Suprapubic skin (tissue), 4 donors: Measurements from ENCODE around the gene LMCD1. TPM values are rescaled to one million over a fixed set of nuclear protein-coding genes. Genes with fewer than 3 reads are reported as not detected.

Experiments used
- DNase-seq, 2 donors: peaks; one replicate each; pipeline ENCODE4 v3.0.0-alpha.2; 2019; ENCODE audit warnings: low spot score in 2 of 2
- H3K27ac ChIP-seq: fragments of 200-600 bp; sonication (generic); one replicate; pipeline ENCODE4 v1.5.1; 2019
- H3K27me3 ChIP-seq: fragments of 200-600 bp; sonication (generic); one replicate; pipeline ENCODE4 v1.5.1; 2019
- H3K36me3 ChIP-seq: fragments of 200-600 bp; sonication (generic); one replicate; pipeline ENCODE4 v1.5.1; 2019
- H3K4me1 ChIP-seq: fragments of 200-600 bp; sonication (generic); one replicate; pipeline ENCODE4 v1.5.1; 2019
- H3K4me3 ChIP-seq: fragments of 200-600 bp; sonication (generic); one replicate; pipeline ENCODE4 v1.5.1; 2019; ENCODE audit warnings: mild to moderate bottlenecking
- H3K9me3 ChIP-seq: fragments of 200-600 bp; sonication (generic); one replicate; pipeline ENCODE4 v1.5.1; 2019
- CTCF ChIP-seq, 2 donors: fragments of 200-600 bp in 1 of 2; fragments of 450-650 bp in 1 of 2; sonication (generic) in 1 of 2; IDR thresholded peaks; one replicate each; pipeline ENCODE4 v1.5.1; 2016 to 2019; ENCODE audit warnings: antibody characterized with exemption in 2 of 2, mild to moderate bottlenecking in 1 of 2, moderate library complexity in 1 of 2
- EP300 ChIP-seq: sonication (generic); formaldehyde crosslinking; IDR thresholded peaks from one replicate; pipeline ENCODE4 v1.6.1; 2017; ENCODE audit warnings: antibody characterized with exemption
- POLR2A ChIP-seq, 2 donors: fragments of 450-650 bp; IDR thresholded peaks; one replicate each; pipeline ENCODE4 v1.6.1; 2017; ENCODE audit warnings: antibody characterized with exemption in 2 of 2, mild to moderate bottlenecking in 2 of 2, moderate library complexity in 2 of 2
- POLR2AphosphoS5 ChIP-seq, 3 donors: sonication (generic); formaldehyde crosslinking; IDR thresholded peaks; one replicate each; pipeline ENCODE4 v1.6.1; 2017; ENCODE audit warnings: antibody characterized with exemption in 3 of 3
- WGBS: methylation state at CpG from one replicate; pipeline ENCODE4 v1.1.5; 2018; 5-methylcytosine and 5-hydroxymethylcytosine counted together
- total RNA-seq, 4 donors: library from RNA; depleted of rRNA; stranded (reverse); fragments of >200 nt; gene quantifications; one replicate each; pipeline ENCODE4 v1.1.0, GENCODE V29; 2016

The LMCD1 gene
- total RNA-seq, 4 donors from 2014 or later, result 33.4 to 49.3 (median 36.8) TPM

DNA sequence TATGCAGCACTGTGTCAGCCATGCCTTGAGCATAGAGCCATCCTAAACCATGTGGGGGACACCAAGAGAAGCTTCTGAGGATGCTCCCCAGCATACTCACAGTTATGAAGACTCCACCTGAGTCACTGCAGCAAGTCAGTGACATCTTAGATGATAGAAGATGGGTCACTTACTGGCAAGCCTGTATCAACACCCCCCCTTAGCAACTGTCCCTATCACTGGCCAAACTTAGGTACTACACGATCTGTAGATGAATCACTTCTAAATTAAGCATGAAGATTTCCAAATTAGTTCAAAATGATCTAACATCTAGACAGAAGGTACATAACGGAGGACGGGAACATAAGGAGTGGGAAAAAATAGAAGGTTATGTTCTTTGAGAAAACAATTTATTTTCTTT is 13.2 kb upstream of the LMCD1 start:
- Histone ChIP-seq H3K4me1 (peaks cover 26% of the 10 kb centered on the region), H3K27ac (no peak overlapping the region), H3K27me3 (no peaks in the 10 kb centered on the region), H3K4me3 (no peak overlapping the region), H3K9me3 (no peaks in the 10 kb centered on the region), H3K36me3 (no peaks in the 10 kb centered on the region)
- TF ChIP-seq POLR2A (IDR thresholded peaks at IDR 0.05) (no peak), POLR2AphosphoS5 (IDR thresholded peaks at IDR 0.05) (no peak), EP300 (peak; percentile 64), CTCF (IDR thresholded peaks at IDR 0.05) (no peak)
- 90% methylated on average over 3 of the region's 3 CpGs for WGBS
- no peak for DNase-seq

DNA sequence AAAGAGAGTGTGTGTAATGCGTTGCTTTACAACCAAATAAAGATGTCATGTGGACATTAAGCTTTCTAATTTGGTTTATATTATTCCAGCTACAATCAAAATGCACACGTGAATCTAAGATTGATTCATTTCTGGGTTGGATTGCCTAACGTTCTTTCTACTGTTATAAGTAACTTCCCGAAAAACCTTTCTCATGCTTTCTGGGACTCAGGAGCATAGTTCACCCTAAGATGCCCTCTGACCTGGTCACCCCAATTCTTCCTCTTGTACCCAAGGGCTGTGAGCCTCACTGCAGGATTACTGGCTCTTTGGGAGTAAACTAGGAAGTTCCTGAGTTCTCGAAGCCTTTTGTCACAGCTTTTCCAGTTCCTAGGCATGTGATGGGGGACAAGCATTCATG is 12.7 kb upstream of the LMCD1 start:
- DNase-seq, result no peak
- no peaks in the 10 kb centered on the region for H3K27me3 ChIP-seq
- H3K27ac ChIP-seq, result peak overlapping the region; percentile 27
- no peaks in the 10 kb centered on the region for H3K36me3 ChIP-seq
- H3K9me3 ChIP-seq, result no peaks in the 10 kb centered on the region
- WGBS, result 74% methylated on average over 5 of the region's 5 CpGs
- no peak overlapping the region for H3K4me3 ChIP-seq
- peaks cover 23% of the 10 kb centered on the region for H3K4me1 ChIP-seq
- TF ChIP-seq POLR2AphosphoS5 (IDR thresholded peaks at IDR 0.05) (no peak), POLR2A (IDR thresholded peaks at IDR 0.05) (no peak), CTCF (IDR thresholded peaks at IDR 0.05) (no peak), EP300 (no peak)

DNA sequence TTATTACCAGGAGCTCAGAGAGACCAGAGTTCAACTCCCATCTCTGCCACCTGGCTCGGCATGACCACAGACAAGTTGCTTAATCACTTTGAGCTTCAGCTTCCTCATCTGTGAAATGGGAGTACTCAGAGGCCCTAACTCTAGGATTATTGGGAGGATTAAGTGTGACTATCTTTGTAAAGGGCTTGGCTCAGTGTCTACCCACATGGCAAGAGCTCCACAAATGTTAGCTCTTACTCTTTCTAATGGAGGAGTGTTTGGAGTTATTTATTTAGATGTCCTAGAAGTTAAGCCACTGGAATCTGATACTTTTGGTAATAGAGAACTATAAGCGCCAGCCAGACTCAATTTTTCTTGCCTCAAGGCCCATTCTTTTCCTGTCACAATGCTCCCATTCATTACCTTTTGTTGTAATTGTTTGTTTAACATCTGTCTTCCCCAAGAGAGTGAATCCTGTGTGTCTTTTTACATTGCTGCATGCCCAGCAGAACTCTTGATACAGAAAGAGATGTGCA is 12.3 kb upstream of the LMCD1 start:
- Histone ChIP-seq H3K36me3 (no peaks in the 10 kb centered on the region), H3K27ac (peak overlapping the region; percentile 27), H3K9me3 (no peaks in the 10 kb centered on the region), H3K27me3 (no peaks in the 10 kb centered on the region), H3K4me1 (peaks cover 18% of the 10 kb centered on the region), H3K4me3 (no peak overlapping the region)
- DNase-seq, result no peak
- no peak for TF ChIP-seq POLR2AphosphoS5 (IDR thresholded peaks at IDR 0.05)
- no peak for TF ChIP-seq CTCF (IDR thresholded peaks at IDR 0.05)
- TF ChIP-seq EP300, result no peak
- TF ChIP-seq POLR2A (IDR thresholded peaks at IDR 0.05), result no peak
- WGBS, result 77% methylated on average over 2 of the region's 2 CpGs

DNA sequence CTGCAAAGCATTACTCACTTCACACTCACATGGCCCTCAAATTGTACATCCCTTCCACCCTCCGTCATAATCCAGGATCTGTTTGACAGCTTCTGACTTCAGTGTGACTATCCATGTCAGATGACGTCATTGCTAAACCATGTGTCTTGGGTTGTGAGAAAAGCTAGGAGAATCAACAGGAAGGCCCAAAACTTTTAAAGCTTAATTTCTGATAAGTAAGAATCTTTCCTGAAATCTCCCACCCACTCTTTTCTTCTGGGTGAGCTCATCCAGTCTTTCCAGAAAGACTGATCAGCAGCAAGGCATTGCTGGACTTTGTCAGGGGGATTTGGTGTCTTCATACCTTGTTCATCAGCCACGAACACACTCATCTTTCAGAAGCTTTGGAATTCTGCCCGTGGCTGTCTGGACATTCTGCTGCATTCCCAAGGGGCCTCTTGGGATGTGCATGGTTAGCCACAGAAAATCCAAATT is 11.5 kb upstream of the LMCD1 start:
- Histone ChIP-seq H3K9me3 (no peaks in the 10 kb centered on the region), H3K36me3 (no peaks in the 10 kb centered on the region), H3K27me3 (no peaks in the 10 kb centered on the region), H3K27ac (peak overlapping the region; percentile 24), H3K4me3 (no peak overlapping the region), H3K4me1 (peaks cover 18% of the 10 kb centered on the region)
- TF ChIP-seq POLR2A (IDR thresholded peaks at IDR 0.05), result no peak
- TF ChIP-seq POLR2AphosphoS5 (IDR thresholded peaks at IDR 0.05), result no peak
- TF ChIP-seq CTCF (IDR thresholded peaks at IDR 0.05), result no peak
- peak; percentile 61 for TF ChIP-seq EP300
- 62% methylated on average over 4 of the region's 4 CpGs for WGBS
- DNase-seq, result no peak

DNA sequence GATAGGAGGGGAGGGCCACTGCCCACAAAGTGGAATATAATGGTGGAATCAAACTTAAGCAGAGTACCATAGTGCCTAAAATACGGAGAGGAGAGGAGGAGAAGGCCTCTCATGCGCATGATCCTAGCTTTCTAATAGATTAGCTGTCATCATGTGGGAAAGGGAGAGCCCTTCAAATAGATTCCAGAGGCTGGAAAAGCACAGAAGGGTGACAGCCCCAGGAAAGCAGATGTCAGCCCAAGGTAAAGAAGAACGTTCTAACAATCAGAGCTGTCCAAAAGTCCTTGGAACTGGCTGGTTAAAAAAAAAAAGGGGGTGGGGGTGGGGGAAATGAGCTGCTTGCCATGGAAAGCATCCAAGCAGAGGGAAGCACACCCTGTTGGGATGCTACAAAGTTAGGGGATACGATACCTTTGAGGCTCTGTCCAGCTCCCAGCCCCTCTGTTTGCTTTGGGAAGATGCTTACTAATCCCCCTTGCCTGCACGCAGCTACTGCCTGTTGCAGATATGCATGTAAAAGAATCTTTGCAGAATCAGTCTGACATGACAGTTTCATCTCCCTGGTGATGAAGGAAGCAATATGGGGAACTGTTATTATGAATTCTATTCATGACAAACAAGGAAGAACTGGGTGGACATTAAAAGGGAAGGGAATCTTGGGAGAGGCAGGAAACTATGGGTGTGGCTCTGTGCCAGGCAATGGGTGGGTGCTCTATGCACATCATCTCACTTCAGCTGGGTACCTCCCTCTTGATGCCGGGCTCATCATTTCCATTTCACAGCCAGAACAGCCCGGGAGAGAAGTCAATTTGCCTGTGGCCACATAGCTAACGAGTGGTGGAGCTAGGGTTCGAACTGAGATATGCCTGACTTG is 10.1 kb upstream of the LMCD1 start:
- Histone ChIP-seq H3K27ac (peak overlapping the region; percentile 31), H3K4me3 (no peak overlapping the region), H3K9me3 (no peaks in the 10 kb centered on the region), H3K4me1 (peaks cover 18% of the 10 kb centered on the region), H3K27me3 (no peaks in the 10 kb centered on the region), H3K36me3 (no peaks in the 10 kb centered on the region)
- no peak for TF ChIP-seq CTCF (IDR thresholded peaks at IDR 0.05)
- no peak for TF ChIP-seq EP300
- TF ChIP-seq POLR2A (IDR thresholded peaks at IDR 0.05), result no peak
- TF ChIP-seq POLR2AphosphoS5 (IDR thresholded peaks at IDR 0.05), result no peak
- peak in 1 of 2 donors; percentile 69 for DNase-seq
- 49% methylated on average over 9 of the region's 9 CpGs for WGBS
